Measurements from ENCODE around the gene SLC25A21. TPM values are rescaled to one million over a fixed set of nuclear protein-coding genes. Genes with fewer than 3 reads are reported as not detected.
"Not testable (repeated sequence)": the region's sequence is repeated elsewhere in the genome, so short reads cannot be mapped to it uniquely, and the experiment has no call there.

Gene SLC25A21
- total RNA-seq, 2 donors from 2014 or later, result not detected

GRCh38 chr14:36916668-36917067 is 255.7 kb downstream of the SLC25A21 start:
- DNase-seq (ENCODE audit: low spot score) (no peak), ATAC-seq (no peak)
- no peak overlapping the region for H3K27ac Mint-ChIP-seq

GRCh38 chr14:36915081-36915480 is 257.3 kb downstream of the SLC25A21 start:
- no peak for DNase-seq (ENCODE audit: low spot score)
- Mint-ChIP-seq H3K4me3 (no peak overlapping the region), H3K36me3 (no peaks in the 10 kb centered on the region), H3K27ac (no peak overlapping the region), H3K9me3 (peaks cover 7% of the 10 kb centered on the region), H3K27me3 (no peaks in the 10 kb centered on the region), H3K4me1 (ENCODE audit: low read depth in 2 of 2) (no peaks in the 10 kb centered on the region)
- no peak for ATAC-seq

More at GRCh38 chr14:36916668-36917067, 255.7 kb downstream of the SLC25A21 start:
- no peaks in the 10 kb centered on the region for H3K4me1 Mint-ChIP-seq (ENCODE audit: low read depth in 2 of 2)
- H3K36me3 Mint-ChIP-seq, result no peaks in the 10 kb centered on the region
- no peaks in the 10 kb centered on the region for H3K27me3 Mint-ChIP-seq
- peaks cover 7% of the 10 kb centered on the region for H3K9me3 Mint-ChIP-seq
- no peak overlapping the region for H3K4me3 Mint-ChIP-seq

GRCh38 chr14:36910578-36910977 is 261.8 kb downstream of the SLC25A21 start:
- Mint-ChIP-seq H3K4me3 (no peak overlapping the region), H3K27me3 (no peaks in the 10 kb centered on the region), H3K27ac (no peak overlapping the region), H3K4me1 (ENCODE audit: low read depth in 2 of 2) (no peaks in the 10 kb centered on the region), H3K9me3 (peaks cover 5% of the 10 kb centered on the region), H3K36me3 (no peaks in the 10 kb centered on the region)
- ATAC-seq (no peak), DNase-seq (ENCODE audit: low spot score) (no peak)

GRCh38 chr14:36905272-36905888 is 267.0 kb downstream of the SLC25A21 start:
- ATAC-seq (no peak), DNase-seq (ENCODE audit: low spot score) (no peak)
- H3K27ac Mint-ChIP-seq, result no peak overlapping the region
- peaks cover 7% of the 10 kb centered on the region for H3K9me3 Mint-ChIP-seq
- H3K27me3 Mint-ChIP-seq, result no peaks in the 10 kb centered on the region
- no peak overlapping the region for H3K4me3 Mint-ChIP-seq
- H3K4me1 Mint-ChIP-seq (ENCODE audit: low read depth in 2 of 2), result no peaks in the 10 kb centered on the region
- H3K36me3 Mint-ChIP-seq, result no peaks in the 10 kb centered on the region

- Mint-ChIP-seq H3K27ac (no peak overlapping the region), H3K4me1 (ENCODE audit: low read depth in 2 of 2) (no peaks in the 10 kb centered on the region), H3K4me3 (no peak overlapping the region), H3K27me3 (no peaks in the 10 kb centered on the region), H3K36me3 (peaks cover 5% of the 10 kb centered on the region), H3K9me3 (peaks cover 7% of the 10 kb centered on the region)
- DNase-seq (ENCODE audit: low spot score), result no peak
- ATAC-seq, result no peak
Measured at GRCh38 chr14:36901861-36902260, 270.5 kb downstream of the SLC25A21 start.

GRCh38 chr14:36900846-36901245 is 271.6 kb downstream of the SLC25A21 start:
- no peak for ATAC-seq
- Mint-ChIP-seq H3K36me3 (peaks cover 6% of the 10 kb centered on the region), H3K27ac (no peak overlapping the region), H3K4me3 (no peak overlapping the region), H3K27me3 (no peaks in the 10 kb centered on the region), H3K4me1 (ENCODE audit: low read depth in 2 of 2) (no peaks in the 10 kb centered on the region), H3K9me3 (peaks cover 10% of the 10 kb centered on the region)
- DNase-seq (ENCODE audit: low spot score), result no peak

- H3K27me3 Mint-ChIP-seq; DNase-seq (ENCODE audit: low spot score); H3K27ac Mint-ChIP-seq; H3K4me1 Mint-ChIP-seq (ENCODE audit: low read depth in 2 of 2); H3K4me3 Mint-ChIP-seq; ATAC-seq: not testable (repeated sequence)
- Mint-ChIP-seq H3K9me3 (peaks cover 16% of the 10 kb centered on the region), H3K36me3 (peaks cover 12% of the 10 kb centered on the region)
Measured at GRCh38 chr14:36896300-36896699, 276.1 kb downstream of the SLC25A21 start.

GRCh38 chr14:36884049-36884448 is 288.4 kb downstream of the SLC25A21 start:
- DNase-seq (ENCODE audit: low spot score) (no peak), ATAC-seq (no peak)
- H3K4me3 Mint-ChIP-seq, result no peak overlapping the region
- peaks cover 4% of the 10 kb centered on the region for H3K36me3 Mint-ChIP-seq
- H3K9me3 Mint-ChIP-seq, result peaks cover 17% of the 10 kb centered on the region
- no peaks in the 10 kb centered on the region for H3K4me1 Mint-ChIP-seq (ENCODE audit: low read depth in 2 of 2)
- H3K27ac Mint-ChIP-seq, result no peak overlapping the region
- no peaks in the 10 kb centered on the region for H3K27me3 Mint-ChIP-seq

- Mint-ChIP-seq H3K9me3 (peaks cover 13% of the 10 kb centered on the region), H3K4me1 (ENCODE audit: low read depth in 2 of 2) (no peaks in the 10 kb centered on the region), H3K36me3 (peaks cover 4% of the 10 kb centered on the region), H3K4me3 (no peak overlapping the region), H3K27me3 (no peaks in the 10 kb centered on the region), H3K27ac (no peak overlapping the region)
- ATAC-seq (no peak), DNase-seq (ENCODE audit: low spot score) (no peak)
Measured at GRCh38 chr14:36880276-36880675, 292.1 kb downstream of the SLC25A21 start.

GRCh38 chr14:36879558-36879957 is 292.8 kb downstream of the SLC25A21 start:
- Mint-ChIP-seq H3K27me3 (no peaks in the 10 kb centered on the region), H3K4me1 (ENCODE audit: low read depth in 2 of 2) (no peaks in the 10 kb centered on the region), H3K9me3 (peaks cover 13% of the 10 kb centered on the region), H3K27ac (no peak overlapping the region), H3K36me3 (peaks cover 4% of the 10 kb centered on the region), H3K4me3 (no peak overlapping the region)
- ATAC-seq, result no peak
- no peak for DNase-seq (ENCODE audit: low spot score)

GRCh38 chr14:36874396-36875138 is 297.8 kb downstream of the SLC25A21 start:
- ATAC-seq (no peak), DNase-seq (ENCODE audit: low spot score) (no peak)
- H3K4me3 Mint-ChIP-seq, result no peak overlapping the region
- peaks cover 3% of the 10 kb centered on the region for H3K9me3 Mint-ChIP-seq
- H3K27me3 Mint-ChIP-seq, result no peaks in the 10 kb centered on the region
- H3K27ac Mint-ChIP-seq, result no peak overlapping the region
- H3K4me1 Mint-ChIP-seq (ENCODE audit: low read depth in 2 of 2), result no peaks in the 10 kb centered on the region
- H3K36me3 Mint-ChIP-seq, result no peaks in the 10 kb centered on the region

- no peak for DNase-seq (ENCODE audit: low spot score)
- Mint-ChIP-seq H3K4me3 (no peak overlapping the region), H3K27ac (no peak overlapping the region), H3K27me3 (no peaks in the 10 kb centered on the region), H3K36me3 (no peaks in the 10 kb centered on the region), H3K4me1 (ENCODE audit: low read depth in 2 of 2) (no peaks in the 10 kb centered on the region), H3K9me3 (peaks cover 5% of the 10 kb centered on the region)
- ATAC-seq, result no peak
Measured at GRCh38 chr14:36870776-36871175, 301.6 kb downstream of the SLC25A21 start.

GRCh38 chr14:36869125-36869524 is 303.3 kb downstream of the SLC25A21 start:
- H3K27ac Mint-ChIP-seq, result no peak overlapping the region
- H3K4me1 Mint-ChIP-seq (ENCODE audit: low read depth in 2 of 2), result no peaks in the 10 kb centered on the region
- H3K4me3 Mint-ChIP-seq, result no peak overlapping the region
- no peaks in the 10 kb centered on the region for H3K36me3 Mint-ChIP-seq
- H3K27me3 Mint-ChIP-seq, result no peaks in the 10 kb centered on the region
- ATAC-seq (no peak), DNase-seq (ENCODE audit: low spot score) (no peak)
- H3K9me3 Mint-ChIP-seq, result peaks cover 10% of the 10 kb centered on the region

- H3K9me3 Mint-ChIP-seq, result peaks cover 12% of the 10 kb centered on the region
- DNase-seq (ENCODE audit: low spot score) (no peak), ATAC-seq (no peak)
- no peaks in the 10 kb centered on the region for H3K36me3 Mint-ChIP-seq
- no peak overlapping the region for H3K27ac Mint-ChIP-seq
- H3K4me3 Mint-ChIP-seq, result no peak overlapping the region
- no peaks in the 10 kb centered on the region for H3K4me1 Mint-ChIP-seq (ENCODE audit: low read depth in 2 of 2)
- H3K27me3 Mint-ChIP-seq, result no peaks in the 10 kb centered on the region
Measured at GRCh38 chr14:36866867-36867266, 305.5 kb downstream of the SLC25A21 start.
